GM12892 (cell line): Measurements from ENCODE around the gene PPM1D.

Experiments used
- POLR2A ChIP-seq: IDR thresholded peaks from 2 replicates; pipeline ENCODE4 v1.6.1; 2011; ENCODE audit warnings: low read depth, low read length, control low read depth
- POLR2AphosphoS5 ChIP-seq: IDR thresholded peaks from 2 replicates; pipeline ENCODE4 v1.6.1; 2011; ENCODE audit warnings: low read depth, low read length, control low read depth

DNA sequence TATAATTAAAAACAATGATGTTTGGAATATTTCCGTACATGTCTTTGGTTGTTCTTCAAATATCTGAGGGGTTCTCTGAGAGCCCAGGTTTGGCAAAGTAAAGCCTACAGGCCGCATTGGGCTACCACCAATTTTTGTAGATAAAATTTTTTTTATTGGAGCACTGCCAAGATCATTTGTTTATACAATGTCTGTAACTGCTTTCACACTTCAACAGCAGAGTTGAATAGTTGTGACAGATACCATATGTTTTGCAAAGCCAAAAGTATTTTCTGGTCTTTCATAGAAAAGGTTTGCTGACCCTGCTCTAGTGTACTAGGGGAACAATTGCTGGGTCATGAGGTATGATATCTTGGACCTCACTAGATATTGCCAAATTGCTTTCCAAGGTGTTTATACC, 10.5 kb downstream of the PPM1D start:
- TF ChIP-seq POLR2AphosphoS5: no peak
- TF ChIP-seq POLR2A: no peak
